NCI-H748 treated with DMSO at 0.1 percent for 48 hours (cell line): ENCODE results near the gene FBXL14.

Source experiments
- DNase-seq: peaks from one replicate; lab custom pipeline; 2025; lab: John Stamatoyannopoulos, UW

FBXL14 gene

DNA sequence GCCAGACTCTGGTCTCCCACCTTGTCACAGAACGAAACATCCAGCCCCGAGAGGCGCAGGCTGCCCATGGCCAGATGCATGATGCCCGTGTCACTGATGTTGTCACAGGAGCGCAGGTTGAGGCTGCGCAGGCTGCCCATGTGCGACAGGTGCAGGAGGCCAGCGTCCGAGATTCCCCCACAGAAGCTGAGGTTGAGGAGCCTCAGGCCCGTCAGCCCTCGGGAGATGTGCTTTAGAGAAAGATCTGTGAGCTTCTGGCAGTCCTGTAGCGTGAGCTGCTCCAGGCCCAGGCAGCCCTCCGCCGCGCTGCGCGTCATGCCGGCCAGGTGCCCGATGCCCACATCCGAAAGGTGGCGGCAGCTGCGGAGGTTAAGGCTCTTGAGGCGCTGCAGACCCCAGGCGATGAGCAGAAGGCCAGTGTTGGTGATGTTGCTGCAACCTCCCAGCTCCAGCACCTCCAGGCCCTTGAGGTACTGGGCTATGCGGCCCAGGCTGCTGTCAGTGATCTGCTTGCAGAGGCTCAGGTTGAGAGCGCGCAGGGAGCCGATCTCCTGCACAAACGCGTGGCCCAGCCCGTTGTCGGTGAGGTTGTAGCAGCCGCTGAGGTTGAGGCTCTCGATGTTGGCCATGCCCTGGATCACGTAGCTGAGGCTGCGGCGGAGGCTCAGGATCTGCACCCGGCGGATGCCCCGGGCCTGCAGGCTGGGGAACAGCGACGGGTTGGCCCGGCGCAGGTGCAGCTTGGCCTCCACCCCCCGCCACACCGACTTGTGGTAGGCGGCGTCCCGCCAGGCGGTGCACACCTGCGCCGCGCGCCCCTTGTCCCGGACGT is 991 bp downstream of the FBXL14 start:
- no peak for DNase-seq

DNA sequence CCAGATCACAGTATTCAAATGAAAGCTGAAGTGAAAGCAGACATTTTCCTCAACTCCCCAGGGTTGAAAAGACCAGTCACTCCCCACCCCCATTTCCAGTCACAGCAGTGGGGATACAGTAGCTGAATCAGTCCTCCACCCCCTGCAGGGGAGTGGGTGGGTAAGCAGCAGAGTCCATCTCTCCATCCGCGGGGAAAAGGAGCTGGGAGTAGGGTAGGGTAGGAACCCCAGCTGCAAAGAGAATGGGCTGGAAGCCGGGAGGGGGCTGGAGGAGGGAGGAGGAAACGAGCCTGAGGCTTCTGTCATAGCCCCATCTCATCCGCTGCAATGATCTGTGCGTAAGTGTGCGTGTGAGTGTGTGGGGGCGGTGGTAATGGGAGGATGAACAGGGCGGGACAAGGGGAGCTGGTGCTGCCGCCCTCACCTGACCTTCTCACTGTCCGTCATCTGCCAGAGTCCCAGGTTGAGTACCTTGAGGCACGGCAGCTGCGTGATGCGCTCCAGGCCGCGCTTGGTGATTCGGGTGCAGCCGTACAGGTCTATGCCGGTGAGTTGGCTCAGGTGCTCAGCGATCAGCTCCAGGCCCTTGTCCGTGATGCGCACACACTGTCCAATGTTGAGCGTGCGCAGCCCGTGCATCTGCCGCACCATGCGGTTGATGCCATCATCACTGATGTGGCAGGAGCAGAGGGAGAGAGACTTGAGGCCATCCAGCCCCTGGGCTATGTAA is 1.8 kb downstream of the FBXL14 start:
- peak; percentile 52 for DNase-seq

- DNase-seq: no peak
Measured at GRCh38 chr12:1591543-1591942, 2.8 kb downstream of the FBXL14 start.

GRCh38 chr12:1591034-1591433 is 3.3 kb downstream of the FBXL14 start:
- DNase-seq: no peak

DNA sequence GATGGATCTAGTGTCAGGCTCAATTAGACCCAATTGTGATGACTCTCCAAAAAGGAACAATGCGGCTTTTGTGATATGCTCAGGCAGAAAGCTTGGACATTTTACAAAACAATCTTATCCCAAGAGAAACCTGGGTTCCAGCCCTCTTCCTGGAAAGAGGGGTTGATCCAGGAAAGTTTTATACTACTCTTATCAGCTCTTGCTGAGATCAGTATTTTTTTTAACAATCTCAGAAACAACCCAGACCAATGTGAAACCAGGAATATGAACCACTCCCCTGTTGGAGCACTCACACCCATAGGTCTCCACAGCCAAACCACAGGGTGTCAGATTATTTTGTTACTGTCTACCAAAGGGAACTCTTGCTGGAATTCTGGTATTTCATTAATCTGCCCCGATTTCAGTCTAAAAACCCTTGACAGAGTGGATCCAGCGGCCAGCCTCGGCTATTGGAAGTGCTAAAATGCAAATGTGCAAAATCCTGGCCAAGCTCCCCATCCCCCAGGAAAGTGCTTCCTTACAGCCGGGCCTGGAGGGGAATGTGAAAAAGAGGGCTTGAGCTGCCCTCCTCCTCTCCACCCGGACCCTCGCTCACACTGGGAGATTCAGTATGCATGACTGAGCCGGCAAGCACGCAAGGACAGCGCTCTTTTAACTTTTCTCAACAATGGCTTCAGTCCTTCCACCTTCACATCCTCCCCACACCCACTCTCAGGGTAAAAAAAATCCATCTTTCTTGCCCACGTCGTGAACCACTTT is 4.0 kb downstream of the FBXL14 start:
- DNase-seq: no peak

DNA sequence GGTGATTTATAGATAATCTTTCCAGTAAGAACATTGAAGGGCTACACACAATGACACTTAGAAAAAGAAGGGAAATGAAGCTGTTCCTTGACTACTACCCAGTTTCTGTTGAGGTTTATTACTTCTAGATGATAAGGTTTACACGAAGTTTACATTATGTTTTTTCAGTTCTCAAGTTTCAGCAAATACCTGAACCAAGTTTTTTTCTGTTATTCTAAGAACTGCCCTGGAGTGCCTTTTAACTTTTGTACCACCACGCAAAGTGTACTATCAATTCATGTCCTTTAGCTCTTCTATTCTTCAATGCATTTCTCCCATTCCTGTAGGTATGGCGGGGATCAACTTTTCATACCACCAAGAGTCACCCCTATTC is 5.8 kb downstream of the FBXL14 start:
- DNase-seq: no peak

- DNase-seq: no peak
Measured at GRCh38 chr12:1587927-1588574, 6.3 kb downstream of the FBXL14 start.

DNA sequence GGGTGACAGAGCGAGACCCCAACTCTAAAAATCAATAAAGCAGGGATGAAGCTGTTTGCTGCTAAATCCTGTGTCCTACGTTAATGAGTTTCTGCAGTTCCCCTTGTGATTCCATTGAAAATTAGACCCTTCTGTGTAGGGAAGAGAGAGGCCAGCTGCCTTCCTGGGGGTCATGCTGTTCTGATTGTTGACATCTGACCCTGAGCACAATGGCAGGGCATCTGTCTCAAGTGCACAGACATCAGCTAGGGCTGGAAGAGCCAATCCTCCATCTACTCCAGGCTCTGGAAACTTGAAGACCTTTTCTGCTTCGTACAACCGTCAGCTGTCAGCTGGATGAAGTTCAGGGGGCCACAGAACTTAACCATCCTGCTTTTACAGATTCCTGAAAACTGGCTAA is 10.1 kb downstream of the FBXL14 start:
- no peak for DNase-seq

DNA sequence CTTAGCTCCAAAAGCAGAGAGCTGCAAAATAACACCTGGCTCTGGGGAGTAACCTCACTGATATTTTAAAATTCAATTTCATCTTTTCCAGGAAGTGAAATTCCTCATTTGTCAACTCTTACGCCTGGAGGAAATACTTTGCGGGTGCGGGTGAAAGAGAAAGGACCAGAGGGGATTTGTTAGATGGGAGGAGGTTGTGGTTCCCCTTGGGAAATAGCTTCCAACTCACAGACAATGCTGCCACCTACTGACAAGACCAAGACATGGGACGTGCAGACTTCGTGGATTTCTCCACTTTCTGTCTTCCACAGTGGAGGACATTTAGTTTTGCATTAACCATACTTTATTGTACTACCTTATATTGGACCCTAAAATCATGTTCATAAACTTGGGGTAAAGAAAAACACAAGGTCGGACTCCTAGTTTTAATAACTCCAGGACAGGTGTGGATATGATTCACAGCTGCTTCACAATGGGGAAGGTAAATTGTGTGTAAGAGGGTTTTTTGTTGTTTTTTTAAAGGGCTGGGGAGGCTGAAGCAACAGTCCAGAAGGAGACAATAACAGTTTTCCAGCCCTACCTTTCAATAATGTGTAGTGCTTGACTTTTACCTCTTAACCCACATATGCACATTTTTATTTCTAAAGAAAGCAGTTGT is 10.8 kb downstream of the FBXL14 start:
- DNase-seq: peak; percentile 78

DNA sequence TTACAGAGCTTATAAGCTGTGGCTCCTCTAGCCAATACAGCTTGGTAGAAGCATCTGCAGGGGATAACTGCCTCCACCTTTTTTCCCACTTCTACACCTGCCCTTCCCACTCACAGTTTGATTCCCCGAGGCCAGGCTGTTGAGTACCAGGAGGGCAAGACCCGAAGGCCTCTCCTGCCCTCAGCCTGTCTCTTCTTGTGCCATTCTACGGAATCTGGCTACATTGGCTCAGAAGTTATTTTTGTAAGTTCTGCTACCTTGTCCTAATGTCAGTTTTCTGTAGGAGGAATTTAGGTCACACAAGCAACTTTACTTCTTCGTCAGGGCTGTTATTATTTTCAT is 11.7 kb downstream of the FBXL14 start:
- no peak for DNase-seq

DNA sequence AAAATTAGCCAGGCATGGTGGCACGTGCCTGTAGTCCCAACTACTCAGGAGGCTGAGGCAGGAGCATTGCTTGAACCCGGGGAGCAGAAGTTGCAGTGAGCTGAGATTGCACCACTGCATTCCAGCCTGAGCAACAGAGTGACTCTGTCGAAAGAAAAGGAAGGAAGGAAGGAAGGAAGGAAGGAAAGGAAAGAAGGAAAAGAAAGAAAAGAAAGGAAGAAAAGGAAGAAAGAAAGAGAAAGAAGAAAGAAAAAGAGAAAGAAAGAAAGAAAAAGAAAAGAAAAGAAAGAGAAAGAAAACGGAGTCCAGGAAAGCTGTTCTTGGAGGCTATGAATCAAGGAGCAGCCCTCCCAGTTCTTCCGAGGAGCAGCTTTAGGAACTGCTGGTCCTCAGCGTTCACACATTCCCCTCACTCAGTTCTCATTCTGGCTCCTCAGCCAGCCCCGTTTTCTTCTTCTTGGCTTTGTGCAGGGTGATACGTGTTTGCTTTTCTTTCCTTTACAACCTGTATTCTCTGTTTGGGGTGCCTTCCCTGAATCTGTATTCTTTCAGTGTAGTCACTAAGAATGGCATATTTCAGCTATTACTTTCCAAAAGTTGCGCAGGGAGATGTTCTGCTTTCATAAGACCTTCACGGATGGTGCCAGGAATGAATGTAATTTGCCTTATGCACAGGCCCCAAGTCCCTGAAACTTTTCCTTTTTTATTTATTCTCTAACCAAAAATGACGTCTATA is 12.2 kb downstream of the FBXL14 start:
- no peak for DNase-seq

DNA sequence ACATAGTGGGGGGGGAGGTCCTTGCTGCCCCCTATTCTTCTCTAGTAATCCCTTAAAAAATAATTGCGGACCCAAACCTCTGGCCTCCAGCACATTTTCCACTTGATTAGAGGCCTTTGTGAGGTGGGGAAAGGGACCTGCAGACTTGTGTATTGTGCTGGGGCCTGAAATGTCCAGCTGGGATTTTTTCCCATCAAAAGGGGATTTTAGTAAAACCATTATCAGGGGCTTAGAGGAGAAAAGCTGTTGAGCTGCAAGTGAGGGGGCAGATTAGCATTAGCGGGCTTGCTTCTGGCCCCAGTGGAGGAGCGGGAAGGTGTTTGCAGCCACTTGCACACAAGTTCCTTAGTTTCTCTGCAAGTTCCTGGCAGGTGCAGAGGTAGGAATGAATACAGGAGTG is 13.9 kb downstream of the FBXL14 start:
- no peak for DNase-seq

DNA sequence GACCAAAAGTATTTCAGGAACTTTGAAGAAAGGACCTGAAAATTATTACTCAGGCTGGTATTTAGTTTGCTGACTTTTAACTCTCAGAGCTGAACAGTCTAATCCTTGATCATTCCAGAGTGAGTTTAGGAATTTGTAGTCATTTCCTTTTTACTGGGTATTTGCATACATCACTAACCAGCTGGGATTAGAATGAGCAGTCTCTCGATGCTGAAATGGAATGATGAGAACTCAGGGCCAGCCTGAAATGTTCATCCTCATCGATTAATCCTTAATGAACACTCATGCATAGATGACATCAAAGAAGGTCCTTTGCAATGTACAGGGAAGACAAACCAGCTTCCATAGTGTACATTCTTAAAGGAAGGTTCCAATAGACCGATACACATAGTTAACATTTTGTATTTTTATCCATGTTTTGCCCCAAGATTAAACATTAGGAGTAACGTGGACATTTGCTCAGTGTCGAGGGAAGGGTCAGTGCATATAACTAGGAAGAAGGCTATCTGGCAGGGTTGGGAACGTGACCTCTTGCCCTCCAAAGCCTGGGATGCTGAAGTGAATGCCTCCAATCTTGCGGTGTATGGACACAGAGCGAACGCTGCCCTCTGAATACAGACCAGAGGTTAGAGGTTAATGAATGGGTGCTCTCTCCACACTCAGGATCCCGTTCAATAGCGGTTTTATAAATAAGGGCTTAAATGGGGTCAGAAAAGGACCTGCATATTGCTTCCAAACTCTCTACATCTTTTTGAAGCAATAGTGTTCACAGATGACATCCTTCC is 14.5 kb downstream of the FBXL14 start:
- DNase-seq: no peak

DNA sequence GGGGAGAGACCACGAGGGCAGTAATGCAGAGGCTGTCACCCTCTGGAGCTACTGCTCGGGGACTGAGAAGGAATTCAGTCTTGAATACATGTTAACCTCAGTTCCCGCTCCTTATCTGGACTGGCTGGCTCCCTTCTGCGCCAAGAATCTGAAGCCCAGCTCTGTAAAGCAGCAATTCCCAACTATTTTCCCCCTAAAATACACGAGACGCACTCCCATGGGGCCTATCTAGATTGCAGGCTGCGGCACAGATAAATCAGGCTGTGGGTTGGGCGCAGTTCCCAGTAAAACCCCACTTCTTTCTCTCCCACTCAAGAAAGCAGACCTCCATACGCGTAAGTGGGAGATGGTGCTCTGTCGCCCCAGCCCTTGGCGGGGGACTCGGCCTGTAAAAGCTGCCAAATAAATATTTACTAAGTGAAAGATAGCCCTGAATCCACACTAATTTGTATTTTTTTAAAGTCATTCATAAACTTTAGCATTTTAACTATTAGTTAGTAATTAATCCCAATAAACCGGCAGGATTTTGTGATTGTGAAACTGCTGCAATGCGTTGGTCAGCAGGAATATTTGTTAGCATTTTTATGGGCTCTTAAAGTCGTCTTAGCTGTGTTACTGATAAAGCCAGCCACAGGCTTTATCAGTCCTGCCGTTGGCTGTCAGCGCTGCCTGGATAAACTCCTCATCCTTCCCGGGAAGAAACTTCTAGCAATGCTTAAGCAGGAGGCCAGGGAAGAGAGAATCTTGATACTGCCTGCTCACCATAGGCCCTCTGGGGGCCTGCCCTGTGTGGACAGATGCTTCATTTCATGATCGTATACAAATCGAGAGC is 17.8 kb downstream of the FBXL14 start:
- no peak for DNase-seq

- no peak for DNase-seq
Measured at GRCh38 chr12:1575408-1576401, 18.7 kb downstream of the FBXL14 start.

DNA sequence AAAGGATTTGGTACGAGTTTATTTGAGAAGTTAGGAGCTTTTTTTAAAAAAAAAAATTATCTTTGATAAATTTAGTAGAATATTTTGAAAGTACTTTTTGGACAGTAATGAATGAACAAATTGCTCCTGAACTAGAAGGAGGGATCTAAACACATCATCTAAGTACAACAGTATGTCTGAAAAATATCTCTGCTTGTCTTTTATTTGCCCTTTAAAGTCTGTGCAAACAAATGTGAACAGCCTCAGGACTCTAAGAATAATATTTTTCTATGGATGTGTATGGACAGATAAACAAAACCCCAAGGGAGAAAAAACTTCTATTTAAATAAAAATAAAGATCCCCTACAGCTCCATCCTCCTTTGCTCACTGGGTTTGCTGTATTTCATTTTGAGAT is 19.5 kb downstream of the FBXL14 start:
- DNase-seq: no peak

DNA sequence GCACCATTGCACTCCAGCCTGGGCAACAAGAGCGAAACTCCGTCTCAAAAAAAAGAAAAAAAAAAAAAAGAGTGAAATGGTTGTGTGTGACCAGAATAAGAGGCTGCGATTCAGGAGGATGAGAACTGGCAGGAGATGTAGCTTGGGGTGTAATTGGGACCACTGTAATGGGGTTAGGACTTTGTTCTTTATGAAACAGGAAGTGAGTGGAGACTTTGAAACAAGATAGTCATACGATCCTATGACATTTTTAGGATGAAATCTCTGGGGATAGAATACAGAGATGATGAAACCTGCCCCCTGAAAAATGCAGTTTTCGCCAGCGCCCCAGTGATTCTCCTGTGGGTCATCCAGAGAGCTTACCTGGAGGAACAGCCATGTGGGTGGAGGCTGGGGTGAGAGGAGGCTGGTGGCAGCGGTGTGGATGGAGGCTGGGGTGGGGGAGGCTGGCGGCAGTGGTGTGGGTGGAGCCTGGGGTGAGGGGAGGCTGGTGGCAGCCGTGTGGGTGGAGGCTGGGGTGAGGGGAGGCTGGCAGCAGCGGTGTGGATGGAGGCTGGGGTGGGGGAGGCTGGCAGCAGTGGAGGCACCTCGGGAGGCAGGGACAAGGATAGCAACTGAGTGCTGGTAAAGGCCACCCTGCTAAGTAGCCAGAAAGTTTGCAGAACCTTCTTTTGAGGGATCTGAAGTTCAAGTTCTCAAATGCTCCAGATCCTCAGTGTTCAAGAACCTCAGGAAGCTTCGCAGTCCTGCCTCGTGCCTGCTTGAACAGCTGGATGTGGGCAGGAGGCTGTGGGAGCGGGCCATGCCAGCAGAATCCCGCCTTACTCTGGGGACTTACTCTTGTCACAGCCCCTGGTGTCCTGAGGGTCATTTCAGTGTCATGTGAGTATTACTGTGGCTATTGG is 20.2 kb downstream of the FBXL14 start:
- DNase-seq: no peak
